Measurements from ENCODE around the gene KIAA1549.

The KIAA1549 gene

DNA sequence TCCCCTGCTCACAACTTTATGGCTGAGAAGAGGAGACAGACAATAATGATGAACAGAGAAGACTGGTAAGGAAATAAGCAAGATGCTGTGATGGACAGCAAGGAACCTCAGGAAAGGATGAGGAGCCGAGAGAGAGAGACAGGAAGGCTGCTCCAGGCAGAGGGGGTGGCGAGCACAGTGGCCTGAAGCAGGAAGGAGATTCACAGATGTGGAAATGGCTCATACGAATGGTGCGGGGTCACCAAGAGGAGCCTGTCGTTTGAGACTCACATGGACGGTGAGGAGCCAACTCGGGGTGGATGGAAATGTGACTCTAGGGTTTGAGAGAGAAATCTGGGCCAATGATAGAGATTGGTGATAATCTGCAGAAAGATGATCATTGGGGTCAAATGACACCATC is 43.7 kb downstream of the KIAA1549 start:
- no peaks in the 10 kb centered on the region for H3K9me3 ChIP-seq (ENCODE audit: insufficient read depth, low read depth, low read length)
- H3K9ac ChIP-seq (ENCODE audit: low read depth, low read length) = no peak overlapping the region
- no peak overlapping the region for H3K4me3 ChIP-seq (ENCODE audit: low read length)
- no peaks in the 10 kb centered on the region for H3K27me3 ChIP-seq (ENCODE audit: insufficient read depth, low read length)
- H3K36me3 ChIP-seq (ENCODE audit: insufficient read depth, low read depth, low read length) = no peaks in the 10 kb centered on the region
- peaks cover 3% of the 10 kb centered on the region for H3K4me1 ChIP-seq (ENCODE audit: insufficient read depth, low read length)
- H3K27ac ChIP-seq (ENCODE audit: low read length) = no peak overlapping the region

DNA sequence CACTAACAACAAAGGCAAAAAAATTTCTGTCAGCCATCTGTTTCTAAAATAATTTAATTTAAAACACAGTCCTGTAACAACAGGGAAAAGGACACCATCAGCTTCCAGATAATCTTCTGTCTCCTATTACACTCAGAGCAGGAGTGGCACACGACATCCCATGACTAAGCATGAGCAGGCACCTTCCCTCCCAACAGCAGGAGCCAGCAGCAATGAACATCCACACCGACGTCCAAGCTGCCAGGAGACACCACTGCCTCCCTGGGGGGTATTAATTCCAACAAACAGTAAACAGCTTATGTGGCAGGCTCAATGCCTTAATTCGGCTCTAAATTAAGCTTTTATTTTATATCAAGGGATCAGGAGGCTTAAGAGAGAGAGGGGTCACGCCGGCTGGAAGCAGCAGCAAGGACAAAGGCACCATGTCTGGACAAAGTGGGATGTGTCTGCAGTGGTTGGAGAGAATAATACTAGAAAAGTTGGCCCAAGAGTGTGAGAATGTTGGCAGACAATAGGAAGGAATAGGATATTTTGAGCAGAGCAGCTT is 45.7 kb downstream of the KIAA1549 start:
- no peak overlapping the region for H3K27ac ChIP-seq (ENCODE audit: low read length)
- no peaks in the 10 kb centered on the region for H3K9me3 ChIP-seq (ENCODE audit: insufficient read depth, low read depth, low read length)

GRCh38 chr7:138934861-138935260 is 46.3 kb downstream of the KIAA1549 start:
- no peak overlapping the region for H3K27ac ChIP-seq (ENCODE audit: low read length)
- no peak overlapping the region for H3K9ac ChIP-seq (ENCODE audit: low read depth, low read length)
- peaks cover 3% of the 10 kb centered on the region for H3K4me1 ChIP-seq (ENCODE audit: insufficient read depth, low read length)
- H3K9me3 ChIP-seq (ENCODE audit: insufficient read depth, low read depth, low read length) = no peaks in the 10 kb centered on the region
- H3K36me3 ChIP-seq (ENCODE audit: insufficient read depth, low read depth, low read length) = no peaks in the 10 kb centered on the region
- H3K4me3 ChIP-seq (ENCODE audit: low read length) = no peak overlapping the region
- no peaks in the 10 kb centered on the region for H3K27me3 ChIP-seq (ENCODE audit: insufficient read depth, low read length)

More for the DNA sequence above, 45.7 kb downstream of the KIAA1549 start:
- peaks cover 3% of the 10 kb centered on the region for H3K4me1 ChIP-seq (ENCODE audit: insufficient read depth, low read length)
- no peaks in the 10 kb centered on the region for H3K27me3 ChIP-seq (ENCODE audit: insufficient read depth, low read length)
- no peak overlapping the region for H3K4me3 ChIP-seq (ENCODE audit: low read length)
- H3K9ac ChIP-seq (ENCODE audit: low read depth, low read length) = no peak overlapping the region
- H3K36me3 ChIP-seq (ENCODE audit: insufficient read depth, low read depth, low read length) = no peaks in the 10 kb centered on the region

DNA sequence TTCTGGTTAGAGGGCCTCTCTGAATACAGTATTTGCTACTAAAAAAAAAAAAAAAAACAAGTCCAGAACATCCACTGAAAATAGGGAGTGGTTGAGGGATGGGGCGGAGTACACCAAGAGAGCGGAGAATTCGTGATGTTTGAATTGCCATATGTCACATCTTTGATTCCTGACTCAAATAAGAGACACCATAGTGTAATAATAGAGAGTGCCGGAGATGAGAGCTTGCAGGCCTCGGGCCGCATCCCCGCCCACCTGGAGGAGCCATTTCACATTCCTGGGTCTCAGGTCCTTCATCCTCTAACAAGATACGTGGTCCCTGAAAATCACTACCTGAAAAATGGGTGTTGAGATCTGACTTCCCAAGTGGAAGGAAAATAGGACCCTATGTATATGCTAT is 46.8 kb downstream of the KIAA1549 start:
- no peaks in the 10 kb centered on the region; the same call in 1 of the 2 replicates for H3K36me3 ChIP-seq (ENCODE audit: insufficient read depth, low read depth, low read length)
- H3K9ac ChIP-seq (ENCODE audit: low read depth, low read length) = no peak overlapping the region
- H3K27ac ChIP-seq (ENCODE audit: low read length) = no peak overlapping the region
- no peak overlapping the region for H3K4me3 ChIP-seq (ENCODE audit: low read length)
- H3K27me3 ChIP-seq (ENCODE audit: insufficient read depth, low read length) = no peaks in the 10 kb centered on the region
- peaks cover 3% of the 10 kb centered on the region for H3K4me1 ChIP-seq (ENCODE audit: insufficient read depth, low read length)
- H3K9me3 ChIP-seq (ENCODE audit: insufficient read depth, low read depth, low read length) = no peaks in the 10 kb centered on the region

- H3K9me3 ChIP-seq (ENCODE audit: insufficient read depth, low read depth, low read length) = no peaks in the 10 kb centered on the region
- H3K36me3 ChIP-seq (ENCODE audit: insufficient read depth, low read depth, low read length) = no peaks in the 10 kb centered on the region; the same call in 1 of the 2 replicates
- H3K9ac ChIP-seq (ENCODE audit: low read depth, low read length) = no peak overlapping the region
- no peak overlapping the region for H3K4me3 ChIP-seq (ENCODE audit: low read length)
- H3K27ac ChIP-seq (ENCODE audit: low read length) = no peak overlapping the region
- peaks cover 3% of the 10 kb centered on the region for H3K4me1 ChIP-seq (ENCODE audit: insufficient read depth, low read length)
- H3K27me3 ChIP-seq (ENCODE audit: insufficient read depth, low read length) = no peaks in the 10 kb centered on the region
Observed at GRCh38 chr7:138932870-138933269, 48.3 kb downstream of the KIAA1549 start.

DNA sequence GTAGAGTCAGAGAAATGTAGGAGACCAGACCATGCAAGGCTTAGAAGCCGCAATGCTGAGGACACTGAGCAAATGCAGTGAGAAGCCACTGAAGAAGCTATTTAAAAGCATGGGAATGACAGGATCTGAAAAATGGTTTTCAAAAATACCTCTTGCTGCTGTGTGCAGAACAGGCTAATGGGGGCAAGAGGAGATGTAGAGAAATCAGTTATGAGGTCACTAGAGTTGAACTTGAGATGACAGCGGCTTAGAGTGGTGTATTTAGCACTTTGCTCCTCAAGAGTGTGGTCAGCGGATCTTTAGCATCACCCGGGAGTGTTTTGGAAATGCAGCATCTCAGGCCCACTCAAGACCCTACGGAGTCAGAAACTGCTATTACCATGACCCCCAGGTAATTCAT is 48.8 kb downstream of the KIAA1549 start:
- Histone ChIP-seq H3K36me3 (ENCODE audit: insufficient read depth, low read depth, low read length) (no peaks in the 10 kb centered on the region; the same call in 1 of the 2 replicates), H3K9me3 (ENCODE audit: insufficient read depth, low read depth, low read length) (no peaks in the 10 kb centered on the region), H3K4me1 (ENCODE audit: insufficient read depth, low read length) (peaks cover 3% of the 10 kb centered on the region), H3K9ac (ENCODE audit: low read depth, low read length) (no peak overlapping the region), H3K27me3 (ENCODE audit: insufficient read depth, low read length) (no peaks in the 10 kb centered on the region), H3K27ac (ENCODE audit: low read length) (no peak overlapping the region), H3K4me3 (ENCODE audit: low read length) (no peak overlapping the region)

GRCh38 chr7:138929969-138930368 is 51.2 kb downstream of the KIAA1549 start:
- no peaks in the 10 kb centered on the region for H3K27me3 ChIP-seq (ENCODE audit: insufficient read depth, low read length)
- no peak overlapping the region for H3K9ac ChIP-seq (ENCODE audit: low read depth, low read length)
- H3K9me3 ChIP-seq (ENCODE audit: insufficient read depth, low read depth, low read length) = no peaks in the 10 kb centered on the region
- H3K27ac ChIP-seq (ENCODE audit: low read length) = no peak overlapping the region
- H3K4me3 ChIP-seq (ENCODE audit: low read length) = no peak overlapping the region
- no peaks in the 10 kb centered on the region; the same call in 1 of the 2 replicates for H3K36me3 ChIP-seq (ENCODE audit: insufficient read depth, low read depth, low read length)
- peaks cover 2% of the 10 kb centered on the region; the same call in 1 of the 2 replicates for H3K4me1 ChIP-seq (ENCODE audit: insufficient read depth, low read length)

GRCh38 chr7:138926241-138926612 is 55.0 kb downstream of the KIAA1549 start:
- Histone ChIP-seq H3K4me1 (ENCODE audit: insufficient read depth, low read length) (peaks cover 2% of the 10 kb centered on the region; the same call in 1 of the 2 replicates), H3K4me3 (ENCODE audit: low read length) (no peak overlapping the region), H3K27ac (ENCODE audit: low read length) (no peak overlapping the region), H3K36me3 (ENCODE audit: insufficient read depth, low read depth, low read length) (no peaks in the 10 kb centered on the region; the same call in 1 of the 2 replicates), H3K27me3 (ENCODE audit: insufficient read depth, low read length) (no peaks in the 10 kb centered on the region), H3K9me3 (ENCODE audit: insufficient read depth, low read depth, low read length) (no peaks in the 10 kb centered on the region), H3K9ac (ENCODE audit: low read depth, low read length) (no peak overlapping the region)

DNA sequence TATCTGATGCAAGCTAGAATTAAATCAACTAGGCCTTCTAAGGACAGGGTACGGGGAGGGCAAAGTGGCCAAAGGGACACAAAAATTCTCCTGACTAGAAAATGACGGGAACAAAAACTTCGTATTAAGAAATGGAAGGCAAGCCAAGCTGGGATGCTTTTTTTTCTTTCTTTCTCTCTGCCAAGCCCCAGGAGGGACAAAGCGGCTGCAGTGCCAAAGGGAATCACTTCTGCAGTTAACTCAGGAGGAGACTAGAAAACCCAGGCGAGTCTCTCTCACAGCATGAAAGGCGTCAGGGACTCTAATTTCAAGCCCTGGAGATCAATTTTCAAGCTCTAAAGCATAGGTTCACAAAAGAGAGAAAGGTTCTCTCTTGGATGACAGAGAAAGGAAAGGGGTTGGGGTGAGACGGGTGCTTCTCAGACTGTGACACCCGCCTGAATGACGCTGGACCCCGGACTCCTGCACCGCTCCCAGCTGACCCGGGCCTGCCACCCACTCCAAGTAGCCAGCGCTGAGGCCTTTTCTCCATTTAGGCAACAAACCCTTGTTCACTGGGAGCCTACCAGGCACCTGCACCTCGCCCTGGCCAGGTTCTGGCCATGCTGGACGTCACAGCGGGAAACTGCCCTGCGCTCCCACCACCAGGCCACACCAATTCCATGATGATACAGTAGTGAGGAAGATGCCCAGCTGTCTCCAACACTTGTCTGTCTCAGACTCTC is 56.5 kb downstream of the KIAA1549 start:
- Histone ChIP-seq H3K27me3 (ENCODE audit: insufficient read depth, low read length) (no peaks in the 10 kb centered on the region), H3K4me3 (ENCODE audit: low read length) (no peak overlapping the region), H3K9ac (ENCODE audit: low read depth, low read length) (no peak overlapping the region), H3K27ac (ENCODE audit: low read length) (no peak overlapping the region), H3K36me3 (ENCODE audit: insufficient read depth, low read depth, low read length) (no peaks in the 10 kb centered on the region; the same call in 1 of the 2 replicates), H3K4me1 (ENCODE audit: insufficient read depth, low read length) (peaks cover 6% of the 10 kb centered on the region; the same call in 1 of the 2 replicates), H3K9me3 (ENCODE audit: insufficient read depth, low read depth, low read length) (no peaks in the 10 kb centered on the region)

DNA sequence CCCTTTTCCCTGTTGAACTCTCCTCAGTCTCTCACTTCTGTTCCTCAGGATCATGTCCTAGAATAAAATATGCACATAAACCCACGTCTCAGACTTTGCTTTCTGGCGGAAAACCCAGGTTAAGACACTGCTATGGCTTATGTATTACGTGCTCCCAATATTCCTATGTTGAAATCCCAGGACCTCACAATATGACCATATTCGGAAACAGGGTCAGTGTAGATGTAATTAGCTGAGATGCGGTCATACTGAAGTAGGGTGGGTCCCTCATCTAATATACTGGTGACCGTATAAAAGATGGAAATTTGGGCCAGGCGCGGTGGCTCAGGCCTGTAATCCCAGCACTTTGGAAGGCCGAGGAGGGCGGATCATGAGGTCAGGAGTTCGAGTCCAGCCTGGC is 59.9 kb downstream of the KIAA1549 start:
- Histone ChIP-seq H3K9ac (ENCODE audit: low read depth, low read length) (no peak overlapping the region), H3K4me1 (ENCODE audit: insufficient read depth, low read length) (peaks cover 6% of the 10 kb centered on the region; the same call in 1 of the 2 replicates), H3K27ac (ENCODE audit: low read length) (no peak overlapping the region), H3K4me3 (ENCODE audit: low read length) (no peak overlapping the region), H3K36me3 (ENCODE audit: insufficient read depth, low read depth, low read length) (peaks cover 31% of the 10 kb centered on the region), H3K27me3 (ENCODE audit: insufficient read depth, low read length) (no peaks in the 10 kb centered on the region), H3K9me3 (ENCODE audit: insufficient read depth, low read depth, low read length) (no peaks in the 10 kb centered on the region)

- Histone ChIP-seq H3K4me1 (ENCODE audit: insufficient read depth, low read length) (0 out of 2 replicates have a peak, but pooled peaks cover 4% of the 10 kb centered on the region), H3K36me3 (ENCODE audit: insufficient read depth, low read depth, low read length) (peaks cover 34% of the 10 kb centered on the region), H3K4me3 (ENCODE audit: low read length) (no peak overlapping the region), H3K27me3 (ENCODE audit: insufficient read depth, low read length) (no peaks in the 10 kb centered on the region), H3K9ac (ENCODE audit: low read depth, low read length) (no peak overlapping the region), H3K27ac (ENCODE audit: low read length) (no peak overlapping the region), H3K9me3 (ENCODE audit: insufficient read depth, low read depth, low read length) (no peaks in the 10 kb centered on the region)
Observed at GRCh38 chr7:138919911-138920310, 61.3 kb downstream of the KIAA1549 start.

DNA sequence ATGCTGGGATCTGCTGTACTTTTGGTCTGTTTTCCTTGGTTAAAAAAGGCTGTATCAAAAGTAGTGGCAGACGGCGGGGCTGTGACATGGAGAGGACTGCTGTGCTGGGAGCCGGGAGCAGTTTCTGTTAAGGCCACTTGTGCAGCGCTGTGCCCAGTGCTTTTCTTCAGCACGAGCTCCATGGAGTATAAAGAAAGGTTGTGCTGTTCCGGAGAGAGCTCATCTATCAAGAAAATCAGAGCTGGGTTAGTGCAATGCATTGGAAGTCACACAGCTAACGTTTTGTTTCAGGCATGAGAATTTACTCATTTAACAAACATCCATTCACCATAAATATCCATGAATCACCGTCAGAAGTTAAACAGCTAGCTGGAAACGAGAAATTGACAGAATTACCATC is 62.0 kb downstream of the KIAA1549 start:
- H3K27ac ChIP-seq (ENCODE audit: low read length) = no peak overlapping the region
- H3K27me3 ChIP-seq (ENCODE audit: insufficient read depth, low read length) = no peaks in the 10 kb centered on the region
- H3K4me1 ChIP-seq (ENCODE audit: insufficient read depth, low read length) = 0 out of 2 replicates have a peak, but pooled peaks cover 4% of the 10 kb centered on the region
- no peaks in the 10 kb centered on the region for H3K9me3 ChIP-seq (ENCODE audit: insufficient read depth, low read depth, low read length)
- no peak overlapping the region for H3K4me3 ChIP-seq (ENCODE audit: low read length)
- no peak overlapping the region for H3K9ac ChIP-seq (ENCODE audit: low read depth, low read length)
- H3K36me3 ChIP-seq (ENCODE audit: insufficient read depth, low read depth, low read length) = peaks cover 34% of the 10 kb centered on the region
